Measurements from ENCODE around the gene SEC14L2.
A peak's percentile ranks its signal among the peaks of the same experiment; 100 is the strongest.

DNA sequence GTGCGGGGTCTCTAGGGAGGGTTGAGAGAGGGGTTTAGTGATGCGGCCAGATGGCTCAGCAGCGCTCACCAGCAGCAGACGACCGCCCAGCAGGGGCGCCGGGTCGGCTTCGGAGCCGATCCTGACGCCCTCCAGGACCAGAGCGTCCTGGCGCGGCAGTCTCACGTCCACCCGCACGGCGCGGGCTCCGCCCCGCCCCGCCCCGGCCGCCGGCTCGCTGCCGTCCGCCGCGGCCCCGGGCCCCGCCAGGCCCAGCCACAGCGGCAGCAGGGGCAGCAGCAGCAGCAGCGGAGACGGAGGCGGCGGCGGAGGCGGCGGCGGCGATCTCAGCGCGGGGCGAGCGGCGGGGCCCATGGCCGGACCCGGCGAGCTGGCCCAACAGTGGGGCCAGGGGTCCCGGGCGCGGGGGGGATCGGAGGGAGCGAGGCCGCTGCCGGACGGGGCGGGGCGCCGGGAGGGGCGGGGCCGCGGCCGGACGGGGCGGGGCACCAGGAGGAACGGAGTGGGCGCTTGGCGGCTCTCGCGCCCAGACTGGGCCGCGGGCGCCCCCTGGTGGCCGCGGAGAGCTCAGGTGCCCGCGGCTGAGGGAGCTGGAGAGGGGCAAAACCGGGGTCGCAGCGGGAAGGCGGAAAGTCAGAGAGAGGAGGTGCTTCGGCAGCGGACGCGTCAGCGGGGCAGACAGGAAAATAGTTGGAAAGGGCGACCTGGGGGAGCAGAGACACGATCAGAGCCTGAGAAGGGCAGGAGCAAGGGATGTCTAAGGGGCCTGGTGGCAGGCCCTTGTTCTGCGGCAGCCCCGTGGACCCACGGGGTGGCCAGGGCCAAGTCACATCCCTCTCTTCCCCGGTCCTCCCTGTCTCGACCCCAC lies 9.6 kb upstream of the SEC14L2 start, which contains the start of gene RNF215:
- TF ChIP-seq, protein P1, sequence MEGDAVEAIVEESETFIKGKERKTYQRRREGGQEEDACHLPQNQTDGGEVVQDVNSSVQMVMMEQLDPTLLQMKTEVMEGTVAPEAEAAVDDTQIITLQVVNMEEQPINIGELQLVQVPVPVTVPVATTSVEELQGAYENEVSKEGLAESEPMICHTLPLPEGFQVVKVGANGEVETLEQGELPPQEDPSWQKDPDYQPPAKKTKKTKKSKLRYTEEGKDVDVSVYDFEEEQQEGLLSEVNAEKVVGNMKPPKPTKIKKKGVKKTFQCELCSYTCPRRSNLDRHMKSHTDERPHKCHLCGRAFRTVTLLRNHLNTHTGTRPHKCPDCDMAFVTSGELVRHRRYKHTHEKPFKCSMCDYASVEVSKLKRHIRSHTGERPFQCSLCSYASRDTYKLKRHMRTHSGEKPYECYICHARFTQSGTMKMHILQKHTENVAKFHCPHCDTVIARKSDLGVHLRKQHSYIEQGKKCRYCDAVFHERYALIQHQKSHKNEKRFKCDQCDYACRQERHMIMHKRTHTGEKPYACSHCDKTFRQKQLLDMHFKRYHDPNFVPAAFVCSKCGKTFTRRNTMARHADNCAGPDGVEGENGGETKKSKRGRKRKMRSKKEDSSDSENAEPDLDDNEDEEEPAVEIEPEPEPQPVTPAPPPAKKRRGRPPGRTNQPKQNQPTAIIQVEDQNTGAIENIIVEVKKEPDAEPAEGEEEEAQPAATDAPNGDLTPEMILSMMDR (IDR thresholded peaks at IDR 0.05; ENCODE audit: low read depth, low read length), result peak; percentile 90
- TF ChIP-seq EZH2phosphoT487 (IDR thresholded peaks at IDR 0.05; ENCODE audit: low read depth), result no peak

All from OCI-LY3 (cell line).